HG02852 (cell line): ENCODE measurements around the gene TMEM232.
"Not testable (repeated sequence)": the region's sequence is repeated elsewhere in the genome, so short reads cannot be mapped to it uniquely, and the experiment has no call there.

Experiments used
- ATAC-seq: cut with Tn5 transposase; IDR thresholded peaks from one replicate; pipeline ENCODE4 v1.9.1; 2021; ENCODE audit warnings: mild to moderate bottlenecking, moderate library complexity; ENCODE audit not compliant: unreplicated experiment

The TMEM232 gene

GRCh38 chr5:110536120-110537115 lies 190.1 kb downstream of the TMEM232 start:
- ATAC-seq, result no peak

DNA sequence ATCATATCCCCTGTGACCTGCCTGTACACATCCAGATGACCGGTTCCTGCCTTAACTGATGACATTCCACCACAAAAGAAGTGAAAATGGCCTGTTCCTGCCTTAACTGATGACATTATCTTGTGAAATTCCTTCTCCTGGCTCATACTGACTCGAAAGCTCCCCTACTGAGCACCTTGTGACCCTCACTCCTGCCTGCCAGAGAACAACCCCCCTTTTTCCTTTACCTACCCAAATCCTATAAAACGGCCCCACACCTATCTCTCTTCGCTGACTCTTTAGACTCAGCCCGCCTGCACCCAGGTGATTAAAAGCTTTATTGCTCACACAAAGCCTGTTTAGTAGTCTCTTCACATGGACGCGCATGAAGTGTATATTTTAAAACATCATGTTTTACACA lies 191.3 kb downstream of the TMEM232 start:
- not testable (repeated sequence) for ATAC-seq

DNA sequence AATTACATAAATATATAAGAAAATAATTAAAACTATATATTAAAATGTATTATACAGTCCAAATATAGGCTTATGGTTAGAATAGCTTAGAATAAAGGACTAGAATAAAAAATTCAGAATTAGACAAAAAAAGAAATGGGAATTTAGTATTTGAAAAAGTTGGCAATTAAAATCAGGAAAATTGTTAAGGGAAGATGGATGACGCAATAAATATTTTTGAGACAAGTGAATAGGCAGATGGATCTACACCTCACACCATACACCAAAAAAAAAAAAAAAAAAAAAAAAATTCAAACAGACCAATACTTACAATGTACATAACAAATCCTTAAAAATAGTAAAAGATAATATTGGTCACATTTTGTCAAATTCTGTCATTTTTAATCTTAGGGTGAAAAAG lies 200.7 kb downstream of the TMEM232 start:
- ATAC-seq, result no peak

DNA sequence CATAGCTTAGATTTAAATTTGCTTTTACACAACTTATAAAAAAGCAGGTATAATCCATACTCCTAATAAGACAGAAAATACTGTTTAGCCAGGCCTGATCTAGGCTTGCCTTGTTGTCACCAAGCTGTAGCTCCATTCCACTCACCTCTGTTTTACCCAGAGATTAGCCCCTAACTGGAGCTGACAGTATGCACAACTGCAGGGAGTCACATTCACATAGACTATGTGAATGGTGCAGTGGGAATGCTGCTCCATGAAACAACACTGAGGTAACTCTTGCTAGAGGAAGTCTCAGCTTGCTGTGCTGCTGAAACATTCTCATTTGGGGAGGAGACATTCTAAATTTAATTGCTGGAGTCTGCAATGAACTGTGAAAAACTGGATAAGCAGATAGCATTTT lies 209.1 kb downstream of the TMEM232 start:
- no peak for ATAC-seq

GRCh38 chr5:110514030-110514429 lies 212.4 kb downstream of the TMEM232 start:
- no peak for ATAC-seq

- ATAC-seq, result no peak
Observed at GRCh38 chr5:110512266-110512665, 214.2 kb downstream of the TMEM232 start.

DNA sequence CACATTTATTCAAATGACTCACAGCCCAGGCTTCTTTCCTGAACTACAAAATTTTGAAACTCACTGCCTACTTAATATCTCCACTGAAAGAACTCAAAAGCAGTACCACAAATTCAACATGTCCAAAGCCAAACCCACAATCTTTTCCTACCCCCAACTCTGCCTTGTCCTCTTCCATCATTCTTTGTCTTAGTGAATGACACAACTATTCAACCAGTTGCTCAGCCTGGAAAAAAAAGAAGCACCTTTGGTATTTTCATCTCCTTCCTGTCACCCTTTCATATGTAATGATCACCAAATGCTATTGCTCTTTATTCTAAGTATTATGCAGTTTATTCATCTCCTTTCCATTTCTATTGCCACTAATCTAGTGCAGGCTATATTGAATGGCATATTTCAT lies 216.3 kb downstream of the TMEM232 start:
- ATAC-seq, result no peak

DNA sequence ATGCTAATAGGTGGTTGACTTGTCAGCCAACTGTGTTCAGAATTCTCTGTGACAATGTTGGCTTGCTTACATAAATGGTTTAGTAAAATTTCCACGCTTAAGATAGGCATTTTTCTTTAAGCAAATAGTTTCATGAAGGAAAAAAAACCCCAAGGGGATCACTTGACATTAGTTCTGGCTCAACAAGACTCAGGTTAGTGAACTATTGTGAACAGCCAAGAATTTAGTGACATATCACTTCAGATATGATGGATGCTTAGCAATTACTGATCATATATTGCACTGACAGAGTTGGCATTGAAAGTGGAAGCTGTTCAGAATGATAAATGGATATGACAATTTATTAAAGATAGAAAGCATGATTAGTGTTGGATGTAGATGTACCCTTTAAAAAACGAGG lies 218.5 kb downstream of the TMEM232 start:
- no peak for ATAC-seq

DNA sequence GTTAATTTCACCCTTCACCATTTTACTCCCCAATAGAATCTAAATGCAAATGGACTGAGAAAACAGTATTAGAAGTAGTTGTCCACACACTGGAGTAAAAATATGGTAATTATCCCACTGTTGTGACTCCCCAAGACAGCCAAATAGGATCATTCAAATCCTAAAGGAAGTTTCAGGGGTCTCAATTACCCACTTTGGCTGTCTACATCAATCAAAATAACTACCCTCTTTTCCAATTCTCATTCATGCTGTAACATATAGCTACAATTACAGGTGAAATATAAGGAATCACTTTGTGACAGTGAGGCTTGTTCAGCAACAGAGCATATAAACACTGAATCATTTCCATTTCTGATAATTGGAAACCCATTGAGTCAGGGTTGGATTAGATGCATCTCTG lies 220.1 kb downstream of the TMEM232 start:
- no peak for ATAC-seq

DNA sequence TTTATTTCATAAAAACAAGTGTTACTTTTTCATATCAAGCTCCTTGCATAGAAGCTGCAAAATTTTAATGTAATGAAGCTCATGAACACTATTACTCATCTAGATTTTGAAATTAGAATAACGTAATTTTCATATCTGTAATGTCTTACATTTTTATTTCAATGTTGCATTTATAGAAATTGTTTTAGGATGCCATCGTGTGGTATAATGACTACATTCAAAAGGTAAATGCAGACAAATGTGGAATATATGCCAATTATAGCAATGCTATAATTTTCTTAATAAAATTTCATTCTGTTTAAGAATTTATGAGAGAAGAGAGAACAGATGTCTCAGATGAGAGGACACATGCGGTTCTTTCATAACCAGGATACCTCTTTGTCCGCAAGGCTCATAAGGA lies 230.2 kb downstream of the TMEM232 start:
- no peak for ATAC-seq

GRCh38 chr5:110492446-110492845 lies 234.0 kb downstream of the TMEM232 start:
- no peak for ATAC-seq

GRCh38 chr5:110478895-110479294 lies 247.6 kb downstream of the TMEM232 start:
- no peak for ATAC-seq

- no peak for ATAC-seq
Observed at GRCh38 chr5:110477911-110478310, 248.6 kb downstream of the TMEM232 start.

- no peak for ATAC-seq
Observed at GRCh38 chr5:110476164-110476563, 250.3 kb downstream of the TMEM232 start.

GRCh38 chr5:110475529-110475928 lies 250.9 kb downstream of the TMEM232 start:
- ATAC-seq, result no peak

DNA sequence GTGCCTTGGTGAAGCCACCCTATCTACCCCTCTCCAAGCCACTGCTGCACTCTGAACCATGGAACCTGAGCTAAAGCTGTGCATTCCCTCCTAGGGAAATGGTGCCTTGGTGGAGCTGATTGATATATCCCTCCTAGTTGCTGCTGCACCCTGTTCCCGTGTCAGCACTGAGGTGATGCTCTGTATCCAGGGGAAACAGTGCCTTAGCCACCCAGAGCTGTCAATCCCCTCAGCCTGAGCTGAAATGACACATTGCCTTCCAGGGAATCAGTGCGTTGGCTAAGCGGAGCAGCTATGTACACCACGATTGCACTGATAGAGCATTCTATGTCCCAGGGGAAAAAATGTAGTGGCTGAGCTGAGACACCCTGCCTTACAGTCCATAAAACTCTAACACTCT lies 257.0 kb downstream of the TMEM232 start:
- no peak for ATAC-seq

DNA sequence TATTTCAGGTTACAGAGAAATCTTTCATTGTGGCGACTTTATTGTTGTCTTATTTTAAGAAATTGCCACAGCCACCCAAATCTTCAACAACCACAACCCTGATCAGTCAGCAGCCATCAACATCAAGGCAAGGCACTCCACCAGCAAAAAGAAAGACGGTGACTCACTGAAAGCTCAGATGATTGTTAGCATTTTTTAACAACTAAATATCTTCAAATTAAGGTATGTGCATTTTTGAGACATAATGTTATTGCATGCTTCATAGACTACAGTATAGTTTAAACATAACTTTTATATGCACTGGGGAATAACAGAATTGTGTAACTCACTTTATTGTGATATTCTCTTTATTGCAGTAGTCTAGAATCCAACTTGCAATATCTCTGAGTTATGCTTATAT lies 263.4 kb downstream of the TMEM232 start:
- ATAC-seq, result no peak

DNA sequence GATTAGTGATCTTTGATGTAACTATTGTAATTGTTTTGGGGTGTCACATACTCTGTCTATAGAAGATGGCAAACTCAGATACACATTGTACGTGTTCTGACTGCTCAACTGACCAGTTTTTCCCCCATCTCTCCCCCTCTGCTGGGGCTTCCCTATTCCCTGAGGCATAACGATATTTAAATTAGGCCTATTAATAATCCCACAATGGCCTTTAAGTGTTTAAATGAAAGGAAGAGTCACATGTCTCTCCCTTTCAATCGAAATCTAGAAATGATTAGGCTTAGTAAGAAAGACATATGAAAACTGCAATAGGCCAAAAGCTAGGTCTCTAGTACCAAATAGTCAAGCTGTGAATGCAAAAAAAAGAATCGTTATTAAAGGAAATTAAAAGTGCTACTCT lies 265.6 kb downstream of the TMEM232 start:
- ATAC-seq, result peak; percentile 74

DNA sequence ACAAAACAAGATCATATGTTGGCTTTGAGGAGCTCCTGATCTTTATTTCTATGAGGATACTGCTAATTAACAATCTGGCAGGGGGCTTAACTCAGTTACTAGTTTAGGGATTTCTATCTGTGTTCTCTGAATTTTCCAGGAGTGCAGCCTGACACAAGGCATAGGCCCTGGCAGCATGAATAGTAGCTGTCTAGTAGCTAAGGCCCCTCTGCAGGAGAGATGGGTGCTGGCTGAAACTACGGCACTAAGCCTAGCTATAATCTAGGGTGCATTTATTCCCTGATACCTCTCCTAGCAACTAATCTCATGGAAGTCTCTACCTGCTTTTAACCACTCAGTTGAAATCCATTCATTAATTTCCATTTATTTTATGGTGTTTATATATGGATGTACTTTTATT lies 268.2 kb downstream of the TMEM232 start:
- ATAC-seq, result no peak

- no peak for ATAC-seq
Observed at GRCh38 chr5:110442856-110443255, 283.6 kb downstream of the TMEM232 start.

GRCh38 chr5:110441035-110441434 lies 285.4 kb downstream of the TMEM232 start:
- ATAC-seq, result peak; percentile 80

DNA sequence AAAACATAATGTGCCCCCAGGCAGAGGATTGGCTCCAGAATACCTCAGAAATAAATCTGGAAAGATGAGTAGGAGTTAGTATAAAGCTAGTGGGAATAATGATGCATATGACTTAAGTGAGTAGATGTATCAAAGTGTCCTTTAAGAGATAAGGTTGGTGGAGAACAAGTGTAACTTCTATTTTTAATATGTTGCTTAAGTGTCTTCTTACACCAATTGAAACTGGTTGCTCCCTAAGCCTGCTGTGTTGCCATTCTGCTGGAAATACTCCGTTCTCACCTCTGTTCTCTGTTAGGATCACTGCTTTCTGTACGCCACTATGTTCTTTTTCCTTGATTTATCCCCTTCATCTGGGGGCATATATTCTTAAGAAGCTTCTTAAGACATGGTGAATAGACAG lies 286.4 kb downstream of the TMEM232 start:
- no peak for ATAC-seq

DNA sequence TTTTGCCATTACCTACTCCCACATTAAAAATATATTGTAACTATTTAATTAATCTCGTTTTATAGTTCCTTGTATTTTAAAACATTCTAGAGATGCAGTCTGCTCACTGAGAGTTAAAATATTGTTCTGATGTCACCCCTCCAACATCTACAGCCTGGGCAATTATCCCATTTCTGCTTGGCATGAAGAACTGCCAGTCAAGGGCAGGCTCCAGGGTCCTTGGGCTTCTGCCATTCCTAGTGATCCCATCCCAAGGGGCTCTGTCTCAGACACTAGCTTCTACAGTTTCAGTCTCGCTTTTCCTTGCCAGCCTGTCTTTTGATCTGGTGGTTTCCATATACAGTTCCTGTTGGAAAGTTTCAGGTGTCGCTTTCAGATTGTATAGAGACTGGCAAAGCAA lies 287.2 kb downstream of the TMEM232 start:
- ATAC-seq, result no peak
